ENCODE results near the gene HMCN2.
"Not testable (repeated sequence)": the region's sequence is repeated elsewhere in the genome, so short reads cannot be mapped to it uniquely, and the experiment has no call there.

The HMCN2 gene

DNA sequence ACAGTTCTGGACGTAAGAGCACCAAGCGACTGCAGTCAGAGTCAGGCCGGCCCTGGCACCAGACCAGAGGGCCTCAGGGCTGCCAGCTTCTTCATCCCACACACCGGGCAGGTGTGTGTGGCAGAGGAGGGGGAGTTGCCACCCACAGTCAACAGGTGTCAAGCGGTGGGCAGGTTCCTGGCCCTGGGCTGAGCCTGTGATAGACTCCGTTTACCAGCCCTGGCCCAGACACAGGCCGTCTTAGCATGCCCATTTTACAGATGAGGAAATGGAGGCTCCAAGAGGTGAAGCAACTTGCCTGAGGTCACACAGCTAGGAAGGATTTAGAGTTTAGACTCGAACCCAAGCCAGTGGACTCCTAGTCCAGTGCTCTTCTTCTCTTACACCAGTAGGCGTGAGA lies 71.8 kb downstream of the HMCN2 start:
- no peak for DNase-seq (ENCODE audit: low read depth)
- TF ChIP-seq, protein P1, sequence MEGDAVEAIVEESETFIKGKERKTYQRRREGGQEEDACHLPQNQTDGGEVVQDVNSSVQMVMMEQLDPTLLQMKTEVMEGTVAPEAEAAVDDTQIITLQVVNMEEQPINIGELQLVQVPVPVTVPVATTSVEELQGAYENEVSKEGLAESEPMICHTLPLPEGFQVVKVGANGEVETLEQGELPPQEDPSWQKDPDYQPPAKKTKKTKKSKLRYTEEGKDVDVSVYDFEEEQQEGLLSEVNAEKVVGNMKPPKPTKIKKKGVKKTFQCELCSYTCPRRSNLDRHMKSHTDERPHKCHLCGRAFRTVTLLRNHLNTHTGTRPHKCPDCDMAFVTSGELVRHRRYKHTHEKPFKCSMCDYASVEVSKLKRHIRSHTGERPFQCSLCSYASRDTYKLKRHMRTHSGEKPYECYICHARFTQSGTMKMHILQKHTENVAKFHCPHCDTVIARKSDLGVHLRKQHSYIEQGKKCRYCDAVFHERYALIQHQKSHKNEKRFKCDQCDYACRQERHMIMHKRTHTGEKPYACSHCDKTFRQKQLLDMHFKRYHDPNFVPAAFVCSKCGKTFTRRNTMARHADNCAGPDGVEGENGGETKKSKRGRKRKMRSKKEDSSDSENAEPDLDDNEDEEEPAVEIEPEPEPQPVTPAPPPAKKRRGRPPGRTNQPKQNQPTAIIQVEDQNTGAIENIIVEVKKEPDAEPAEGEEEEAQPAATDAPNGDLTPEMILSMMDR (conservative IDR thresholded peaks at IDR 0.05; ENCODE audit: low read length) = no peak

DNA sequence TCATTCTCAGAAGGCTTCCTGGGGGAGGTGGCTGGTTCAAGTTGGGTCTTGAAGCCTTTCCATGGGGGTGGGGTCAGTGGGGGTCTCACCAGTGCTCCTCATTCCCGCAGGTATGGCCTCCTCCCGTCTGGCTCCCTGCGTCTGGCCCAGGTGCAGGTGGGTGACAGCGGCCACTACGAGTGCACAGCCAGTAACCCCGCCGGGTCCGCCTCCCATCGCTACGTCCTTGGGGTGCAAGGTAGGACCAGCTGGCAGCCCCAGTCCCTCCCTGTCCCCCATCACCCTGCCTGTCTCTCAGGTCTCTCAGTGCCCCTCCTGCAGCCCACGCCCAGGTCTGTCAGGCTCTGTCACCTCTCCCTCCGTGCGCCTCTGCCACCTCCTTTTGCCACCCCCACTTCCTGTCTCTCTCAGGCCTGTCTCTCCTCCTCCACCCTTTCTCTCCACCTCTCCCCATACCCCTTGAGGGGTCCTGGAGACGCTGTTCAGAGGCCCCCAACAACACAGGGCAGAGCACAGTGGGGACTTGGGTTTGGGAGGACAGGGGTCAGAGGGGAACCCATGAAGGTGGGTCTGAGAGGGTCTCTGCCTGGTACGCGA lies 72.3 kb downstream of the HMCN2 start:
- no peak for DNase-seq (ENCODE audit: low read depth)
- TF ChIP-seq, protein P1 (conservative IDR thresholded peaks at IDR 0.05; ENCODE audit: low read length) = no peak
- no peak overlapping the region for H3K4me3 ChIP-seq (ENCODE audit: low read length)

More for the DNA sequence above, 71.8 kb downstream of the HMCN2 start:
- H3K4me3 ChIP-seq (ENCODE audit: low read length) = no peak overlapping the region

DNA sequence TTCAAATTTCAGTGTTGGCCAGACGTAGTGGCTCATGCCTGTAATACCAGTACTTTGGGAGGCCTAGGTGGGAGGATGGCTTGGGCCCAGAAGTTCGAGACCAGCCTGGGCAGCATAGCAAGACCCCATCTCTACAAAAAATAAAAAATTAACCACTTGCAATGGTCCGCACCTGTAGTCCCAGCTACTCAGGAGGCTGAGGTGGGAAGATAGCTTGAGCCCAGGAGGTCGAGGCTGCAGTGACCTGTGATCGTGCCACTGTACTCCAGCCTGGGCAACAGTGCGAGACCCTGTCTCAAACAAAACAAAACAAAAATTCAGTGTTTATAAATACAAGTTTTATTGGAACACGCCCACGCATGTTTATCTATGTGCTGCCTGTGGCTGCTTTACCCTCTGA lies 73.3 kb downstream of the HMCN2 start:
- H3K4me3 ChIP-seq (ENCODE audit: low read length); DNase-seq (ENCODE audit: low read depth): not testable (repeated sequence)

DNA sequence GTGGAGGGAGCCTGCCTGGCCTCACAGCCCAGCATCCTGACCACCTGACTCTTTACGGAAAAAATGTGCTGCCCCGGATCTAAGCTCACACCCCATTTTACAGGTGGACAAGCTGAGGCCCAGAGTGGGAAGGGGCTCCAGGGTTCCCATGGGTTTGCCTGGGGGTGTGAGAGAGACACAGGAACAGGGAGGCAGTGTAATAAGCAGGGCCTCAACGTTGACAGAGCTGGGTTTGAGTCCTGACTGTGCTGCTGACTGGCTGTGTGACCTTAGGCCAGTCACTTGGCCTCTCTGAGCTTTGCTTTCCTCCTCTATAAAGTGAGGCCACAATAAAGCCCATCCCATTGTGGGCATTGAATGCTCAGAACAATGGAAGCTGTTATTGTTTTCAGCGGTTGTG lies 73.7 kb downstream of the HMCN2 start:
- no peak for DNase-seq (ENCODE audit: low read depth)
- TF ChIP-seq, protein P1 (conservative IDR thresholded peaks at IDR 0.05; ENCODE audit: low read length) = no peak
- H3K4me3 ChIP-seq (ENCODE audit: low read length) = no peak overlapping the region

DNA sequence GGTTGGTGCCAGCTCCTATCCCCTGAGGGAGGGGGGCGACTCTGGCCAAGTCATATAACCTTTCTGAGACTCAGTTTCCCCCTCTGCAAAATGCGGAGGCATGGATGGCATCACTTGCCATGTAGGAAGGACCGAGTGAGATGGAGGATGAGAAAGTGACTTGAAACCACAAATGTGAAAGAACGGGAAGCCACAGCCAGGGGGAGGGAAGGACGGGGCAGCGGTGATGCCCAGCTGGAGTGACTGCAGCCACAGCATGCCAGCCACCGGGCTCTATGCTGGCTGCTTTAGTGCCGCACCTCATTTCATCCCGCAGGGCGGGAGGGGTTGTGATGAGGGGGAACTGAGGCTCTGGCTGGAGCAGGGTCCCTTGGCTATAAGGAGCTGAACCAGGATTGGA lies 74.5 kb downstream of the HMCN2 start:
- H3K4me3 ChIP-seq (ENCODE audit: low read length) = no peak overlapping the region
- no peak for DNase-seq (ENCODE audit: low read depth)
- TF ChIP-seq, protein P1 (conservative IDR thresholded peaks at IDR 0.05; ENCODE audit: low read length) = no peak

DNA sequence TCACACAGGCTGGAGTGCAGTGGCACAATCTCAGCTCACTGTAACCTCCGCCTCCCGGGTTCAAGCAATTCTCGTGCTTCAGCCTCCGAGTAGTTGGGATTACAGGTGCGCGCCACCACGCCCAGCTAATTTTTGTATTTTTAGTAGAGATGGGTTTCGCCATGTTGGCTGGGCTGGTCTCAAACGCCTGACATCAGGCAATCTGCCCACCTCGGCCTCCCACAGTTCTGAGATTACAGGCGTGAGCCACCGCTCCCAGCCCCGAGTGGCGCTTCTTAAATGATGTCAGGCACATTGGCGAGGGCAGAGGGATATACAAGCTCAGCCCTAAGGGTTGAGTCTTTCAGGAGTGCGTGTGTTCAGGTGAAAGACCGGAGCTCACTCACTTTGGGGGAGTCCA lies 75.0 kb downstream of the HMCN2 start:
- DNase-seq (ENCODE audit: low read depth); H3K4me3 ChIP-seq (ENCODE audit: low read length): not testable (repeated sequence)

DNA sequence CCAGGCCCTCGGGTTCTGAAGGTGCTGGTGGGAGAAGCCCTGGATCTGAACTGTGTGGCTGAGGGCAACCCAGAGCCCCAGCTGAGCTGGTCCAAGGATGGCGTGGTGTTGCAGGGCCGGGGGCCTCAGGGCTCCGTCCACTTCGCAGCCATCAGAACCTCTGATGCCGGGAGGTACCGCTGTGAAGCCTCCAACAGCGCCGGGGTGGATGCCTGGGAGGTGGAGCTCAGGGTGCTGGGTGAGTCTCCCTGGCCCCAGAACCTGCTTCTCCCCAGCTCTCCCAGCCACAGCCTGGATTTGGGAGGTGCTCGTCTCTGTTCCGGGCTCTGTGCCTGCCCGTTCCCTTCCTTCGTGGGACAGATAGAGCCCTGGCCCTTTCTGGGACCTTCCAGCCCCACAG lies 75.6 kb downstream of the HMCN2 start:
- TF ChIP-seq, protein P1 (conservative IDR thresholded peaks at IDR 0.05; ENCODE audit: low read length) = no peak
- DNase-seq (ENCODE audit: low read depth) = no peak
- no peak overlapping the region for H3K4me3 ChIP-seq (ENCODE audit: low read length)

DNA sequence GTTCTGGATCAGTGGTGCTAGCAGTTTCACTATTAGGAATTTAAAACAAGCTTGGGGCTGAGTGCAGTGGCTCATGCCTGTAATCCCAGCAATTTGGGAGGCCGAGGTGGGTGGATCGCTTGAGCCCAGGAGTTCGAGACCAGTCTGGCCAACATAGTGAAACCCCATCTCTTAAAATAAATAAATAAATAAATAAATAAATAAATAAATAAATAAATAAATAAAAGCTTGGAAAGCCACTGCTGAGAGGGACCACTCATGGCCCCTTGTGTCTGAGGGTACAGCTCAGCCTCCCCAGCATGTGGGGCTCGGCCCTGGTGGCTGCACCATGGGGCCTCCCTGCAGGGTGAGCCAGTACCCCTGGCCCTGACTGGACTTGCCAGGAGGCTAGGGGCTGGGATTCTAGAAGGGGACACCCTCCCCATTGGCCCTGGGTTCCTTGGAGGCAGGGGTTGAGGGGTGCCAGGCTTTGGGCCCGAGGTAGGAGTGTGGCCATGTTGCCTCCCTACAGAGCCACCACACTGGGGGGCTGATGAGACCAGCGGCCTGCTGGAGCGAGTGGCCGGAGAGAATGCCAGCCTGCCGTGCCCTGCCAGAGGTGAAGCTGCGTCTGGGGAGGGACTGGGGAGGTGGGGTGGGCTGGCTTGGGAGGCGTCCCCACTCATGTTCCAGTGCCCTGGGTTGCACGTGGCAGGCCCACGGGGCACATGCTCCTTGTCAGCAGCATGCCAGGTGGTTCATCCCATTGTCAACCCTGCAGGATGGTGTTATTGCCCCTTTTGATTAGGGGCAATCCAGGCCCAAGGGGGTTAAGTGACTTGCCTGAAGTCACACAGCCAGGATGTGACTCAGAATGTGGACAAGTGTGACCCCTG lies 76.5 kb downstream of the HMCN2 start:
- DNase-seq (ENCODE audit: low read depth) = no peak
- TF ChIP-seq, protein P1 (conservative IDR thresholded peaks at IDR 0.05; ENCODE audit: low read length) = no peak
- H3K4me3 ChIP-seq (ENCODE audit: low read length) = no peak overlapping the region

Measured in AG10803 (cell line).